BJ (cell line): ENCODE results near the gene GOLGA8T. TPM values are rescaled to one million over a fixed set of nuclear protein-coding genes. Genes with fewer than 3 reads are reported as not detected.
"Not testable (repeated sequence)": the region's sequence is repeated elsewhere in the genome, so short reads cannot be mapped to it uniquely, and the experiment has no call there.

Source experiments
- CTCF ChIA-PET: fragments of 350-600 bp; formaldehyde crosslinking; extraction: SDS; loops from one replicate; lab custom pipeline; 2021; ENCODE audit warnings: antibody characterized with exemption, inconsistent platforms; lab: Yijun Ruan, JAX
- POLR2A ChIA-PET: fragments of 300-600 bp; sonication (Branson Sonifier 250); formaldehyde crosslinking; extraction: SDS; loops from one replicate; lab custom pipeline; 2021; ENCODE audit warnings: antibody characterized with exemption; lab: Charles Lee
- DNase-seq: peaks from one replicate; pipeline ENCODE4 v3.0.0-alpha.2; 2011; ENCODE audit warnings: low read depth
- H3K27me3 ChIP-seq: 2 replicates; pipeline ENCODE4 v1.6.0; 2011; ENCODE audit warnings: low read length; ENCODE audit not compliant: control insufficient read depth, insufficient read depth
- H3K36me3 ChIP-seq: 2 replicates; pipeline ENCODE4 v1.5.1; 2011; ENCODE audit warnings: low read length; ENCODE audit not compliant: control insufficient read depth, insufficient read depth
- H3K4me3 ChIP-seq: 2 replicates; pipeline ENCODE4 v1.5.1; 2011; ENCODE audit warnings: low read depth, mild to moderate bottlenecking, control low read depth, low read length
- polyA plus RNA-seq: library from polyadenylated mRNA; depleted of rRNA; stranded (reverse); fragments of >200 nt; gene quantifications from 2 replicates; pipeline ENCODE4 v1.2.3, GENCODE V29; 2011

The GOLGA8T gene
- polyA plus RNA-seq, 1 experiment, result not detected

- H3K4me3 ChIP-seq, CTCF ChIA-PET, H3K27me3 ChIP-seq, DNase-seq, H3K36me3 ChIP-seq, POLR2A ChIA-PET: not testable (repeated sequence)
Measured at GRCh38 chr15:30167886-30168285, 33.0 kb downstream of the GOLGA8T start.

- H3K36me3 ChIP-seq, POLR2A ChIA-PET, H3K27me3 ChIP-seq, DNase-seq, H3K4me3 ChIP-seq, CTCF ChIA-PET: not testable (repeated sequence)
Measured at GRCh38 chr15:30171452-30171851, 36.6 kb downstream of the GOLGA8T start.

GRCh38 chr15:30173041-30173608 lies 38.3 kb downstream of the GOLGA8T start:
- DNase-seq, H3K27me3 ChIP-seq, CTCF ChIA-PET, POLR2A ChIA-PET, H3K4me3 ChIP-seq, H3K36me3 ChIP-seq: not testable (repeated sequence)

GRCh38 chr15:30175291-30175690 lies 40.4 kb downstream of the GOLGA8T start:
- CTCF ChIA-PET, H3K36me3 ChIP-seq, H3K27me3 ChIP-seq, DNase-seq, POLR2A ChIA-PET, H3K4me3 ChIP-seq: not testable (repeated sequence)

GRCh38 chr15:30176613-30177012 lies 41.8 kb downstream of the GOLGA8T start:
- CTCF ChIA-PET, DNase-seq, H3K36me3 ChIP-seq, H3K4me3 ChIP-seq, POLR2A ChIA-PET, H3K27me3 ChIP-seq: not testable (repeated sequence)

- DNase-seq, POLR2A ChIA-PET, CTCF ChIA-PET, H3K4me3 ChIP-seq, H3K27me3 ChIP-seq, H3K36me3 ChIP-seq: not testable (repeated sequence)
Measured at GRCh38 chr15:30179814-30180213, 45.0 kb downstream of the GOLGA8T start.

- H3K36me3 ChIP-seq, POLR2A ChIA-PET, H3K4me3 ChIP-seq, DNase-seq, H3K27me3 ChIP-seq, CTCF ChIA-PET: not testable (repeated sequence)
Measured at GRCh38 chr15:30185495-30185894, 50.6 kb downstream of the GOLGA8T start.

GRCh38 chr15:30187429-30187828 lies 52.6 kb downstream of the GOLGA8T start:
- DNase-seq, H3K36me3 ChIP-seq, H3K27me3 ChIP-seq, CTCF ChIA-PET, H3K4me3 ChIP-seq, POLR2A ChIA-PET: not testable (repeated sequence)

- POLR2A ChIA-PET, DNase-seq, H3K4me3 ChIP-seq, H3K36me3 ChIP-seq, H3K27me3 ChIP-seq, CTCF ChIA-PET: not testable (repeated sequence)
Measured at GRCh38 chr15:30189754-30190153, 54.9 kb downstream of the GOLGA8T start.

GRCh38 chr15:30191143-30191542 lies 56.3 kb downstream of the GOLGA8T start:
- H3K4me3 ChIP-seq, H3K36me3 ChIP-seq, H3K27me3 ChIP-seq, CTCF ChIA-PET, POLR2A ChIA-PET, DNase-seq: not testable (repeated sequence)

GRCh38 chr15:30191639-30192038 lies 56.8 kb downstream of the GOLGA8T start:
- POLR2A ChIA-PET, H3K27me3 ChIP-seq, DNase-seq, CTCF ChIA-PET, H3K36me3 ChIP-seq, H3K4me3 ChIP-seq: not testable (repeated sequence)

- H3K27me3 ChIP-seq, CTCF ChIA-PET, H3K36me3 ChIP-seq, DNase-seq, H3K4me3 ChIP-seq, POLR2A ChIA-PET: not testable (repeated sequence)
Measured at GRCh38 chr15:30192119-30192745, 57.4 kb downstream of the GOLGA8T start.

GRCh38 chr15:30192892-30193291 lies 58.0 kb downstream of the GOLGA8T start:
- DNase-seq, H3K36me3 ChIP-seq, H3K4me3 ChIP-seq, CTCF ChIA-PET, POLR2A ChIA-PET, H3K27me3 ChIP-seq: not testable (repeated sequence)
